ENCODE measurements around the gene PLEKHN1. TPM values are rescaled to one million over a fixed set of nuclear protein-coding genes. Genes with fewer than 3 reads are reported as not detected.

Gene PLEKHN1
- total and polyA plus RNA-seq, 4 donors, result 0.26 TPM; not detected in 3

GRCh38 chr1:998995-999724, 32.9 kb downstream of the PLEKHN1 start:
- peak overlapping the region; percentile 69 for H3K27ac ChIP-seq (ENCODE audit: low read depth, low read length)
- peak in 2 of 6 donors; percentile 45 to 70 for DNase-seq (ENCODE audit: low read depth in 4 of 6, low spot score in 6 of 6)
- peaks cover 34% of the 10 kb centered on the region for H3K36me3 ChIP-seq (ENCODE audit: control insufficient read depth, insufficient read depth, low read length)
- H3K4me3 ChIP-seq (ENCODE audit: low read depth, low read length), result peak overlapping the region; percentile 52
- H3K9me3 ChIP-seq (ENCODE audit: control insufficient read depth, insufficient read depth, low read length), result no peaks in the 10 kb centered on the region
- H3K4me1 ChIP-seq (ENCODE audit: control insufficient read depth, insufficient read depth, low read length), result peaks cover 52% of the 10 kb centered on the region
- under 1% methylated on average over 86 of the region's 86 CpGs for WGBS (ENCODE audit: insufficient coverage)
- peaks cover 3% of the 10 kb centered on the region for H3K27me3 ChIP-seq (ENCODE audit: control insufficient read depth, insufficient read depth, low read length)

- Histone ChIP-seq H3K27me3 (ENCODE audit: control insufficient read depth, insufficient read depth, low read length) (peaks cover 3% of the 10 kb centered on the region), H3K27ac (ENCODE audit: low read depth, low read length) (peak within 1 kb of the TSS; percentile 99), H3K4me3 (ENCODE audit: low read depth, low read length) (peak within 1 kb of the TSS; percentile 73), H3K9me3 (ENCODE audit: control insufficient read depth, insufficient read depth, low read length) (no peaks in the 10 kb centered on the region), H3K36me3 (ENCODE audit: control insufficient read depth, insufficient read depth, low read length) (peaks cover 41% of the 10 kb centered on the region), H3K4me1 (ENCODE audit: control insufficient read depth, insufficient read depth, low read length) (peaks cover 59% of the 10 kb centered on the region)
- WGBS (ENCODE audit: insufficient coverage), result under 1% methylated on average over 94 of the region's 95 CpGs
- peak in 5 of 6 donors; percentile 75 to 97 (median 84) for DNase-seq (ENCODE audit: low read depth in 4 of 6, low spot score in 6 of 6)
Measured at GRCh38 chr1:999725-1000356, 33.6 kb downstream of the PLEKHN1 start, which contains the start of gene HES4. Gene HES4 (minus strand): TSS chr1:1000097. CDS start chr1:999973, 124 bp downstream.

GRCh38 chr1:1000357-1001056, 34.2 kb downstream of the PLEKHN1 start:
- WGBS (ENCODE audit: insufficient coverage), result under 1% methylated on average over 74 of the region's 75 CpGs
- peak in 2 of 6 donors; percentile 90 to 91 for DNase-seq (ENCODE audit: low read depth in 4 of 6, low spot score in 6 of 6)
- H3K27me3 ChIP-seq (ENCODE audit: control insufficient read depth, insufficient read depth, low read length), result peaks cover 3% of the 10 kb centered on the region

GRCh38 chr1:1001057-1001783, 34.9 kb downstream of the PLEKHN1 start:
- H3K4me1 ChIP-seq (ENCODE audit: control insufficient read depth, insufficient read depth, low read length), result peaks cover 68% of the 10 kb centered on the region
- H3K27ac ChIP-seq (ENCODE audit: low read depth, low read length), result peak overlapping the region; percentile 99

More at GRCh38 chr1:1000357-1001056, 34.2 kb downstream of the PLEKHN1 start:
- peaks cover 45% of the 10 kb centered on the region for H3K36me3 ChIP-seq (ENCODE audit: control insufficient read depth, insufficient read depth, low read length)
- no peaks in the 10 kb centered on the region for H3K9me3 ChIP-seq (ENCODE audit: control insufficient read depth, insufficient read depth, low read length)
- H3K4me1 ChIP-seq (ENCODE audit: control insufficient read depth, insufficient read depth, low read length), result peaks cover 66% of the 10 kb centered on the region
- peak overlapping the region; percentile 99 for H3K27ac ChIP-seq (ENCODE audit: low read depth, low read length)
- peak overlapping the region; percentile 73 for H3K4me3 ChIP-seq (ENCODE audit: low read depth, low read length)

GRCh38 chr1:1003618-1004419, 37.5 kb downstream of the PLEKHN1 start:
- H3K4me3 ChIP-seq (ENCODE audit: low read depth, low read length), result no peak overlapping the region
- no peaks in the 10 kb centered on the region for H3K27me3 ChIP-seq (ENCODE audit: control insufficient read depth, insufficient read depth, low read length)
- no peak overlapping the region for H3K27ac ChIP-seq (ENCODE audit: low read depth, low read length)
- WGBS (ENCODE audit: insufficient coverage), result 82% methylated on average over 16 of the region's 22 CpGs
- H3K9me3 ChIP-seq (ENCODE audit: control insufficient read depth, insufficient read depth, low read length), result no peaks in the 10 kb centered on the region
- DNase-seq (ENCODE audit: low read depth in 4 of 6, low spot score in 6 of 6), result no peak
- peaks cover 33% of the 10 kb centered on the region for H3K36me3 ChIP-seq (ENCODE audit: control insufficient read depth, insufficient read depth, low read length)
- peaks cover 48% of the 10 kb centered on the region for H3K4me1 ChIP-seq (ENCODE audit: control insufficient read depth, insufficient read depth, low read length)

More at GRCh38 chr1:1001057-1001783, 34.9 kb downstream of the PLEKHN1 start:
- DNase-seq (ENCODE audit: low read depth in 4 of 6, low spot score in 6 of 6), result peak in 1 of 6 donors; percentile 61
- peaks cover 50% of the 10 kb centered on the region for H3K36me3 ChIP-seq (ENCODE audit: control insufficient read depth, insufficient read depth, low read length)
- peaks cover 3% of the 10 kb centered on the region for H3K27me3 ChIP-seq (ENCODE audit: control insufficient read depth, insufficient read depth, low read length)
- WGBS (ENCODE audit: insufficient coverage), result under 1% methylated on average over 54 of the region's 58 CpGs
- H3K4me3 ChIP-seq (ENCODE audit: low read depth, low read length), result peak overlapping the region; percentile 73
- H3K9me3 ChIP-seq (ENCODE audit: control insufficient read depth, insufficient read depth, low read length), result no peaks in the 10 kb centered on the region

- Histone ChIP-seq H3K4me1 (ENCODE audit: control insufficient read depth, insufficient read depth, low read length) (peaks cover 47% of the 10 kb centered on the region), H3K27me3 (ENCODE audit: control insufficient read depth, insufficient read depth, low read length) (no peaks in the 10 kb centered on the region), H3K9me3 (ENCODE audit: control insufficient read depth, insufficient read depth, low read length) (no peaks in the 10 kb centered on the region), H3K36me3 (ENCODE audit: control insufficient read depth, insufficient read depth, low read length) (peaks cover 33% of the 10 kb centered on the region), H3K4me3 (ENCODE audit: low read depth, low read length) (no peak overlapping the region), H3K27ac (ENCODE audit: low read depth, low read length) (no peak overlapping the region)
- no peak for DNase-seq (ENCODE audit: low read depth in 4 of 6, low spot score in 6 of 6)
- WGBS (ENCODE audit: insufficient coverage), result 60% methylated on average over 7 of the region's 7 CpGs
Measured at GRCh38 chr1:1004420-1004779, 38.1 kb downstream of the PLEKHN1 start.

GRCh38 chr1:1004780-1005697, 38.8 kb downstream of the PLEKHN1 start:
- peak in 1 of 6 donors; percentile 43 for DNase-seq (ENCODE audit: low read depth in 4 of 6, low spot score in 6 of 6)
- no peaks in the 10 kb centered on the region for H3K27me3 ChIP-seq (ENCODE audit: control insufficient read depth, insufficient read depth, low read length)
- peaks cover 33% of the 10 kb centered on the region for H3K36me3 ChIP-seq (ENCODE audit: control insufficient read depth, insufficient read depth, low read length)
- H3K27ac ChIP-seq (ENCODE audit: low read depth, low read length), result peak overlapping the region; percentile 50
- 21% methylated on average over 18 of the region's 21 CpGs for WGBS (ENCODE audit: insufficient coverage)
- H3K4me1 ChIP-seq (ENCODE audit: control insufficient read depth, insufficient read depth, low read length), result peaks cover 45% of the 10 kb centered on the region
- H3K9me3 ChIP-seq (ENCODE audit: control insufficient read depth, insufficient read depth, low read length), result no peaks in the 10 kb centered on the region
- no peak overlapping the region for H3K4me3 ChIP-seq (ENCODE audit: low read depth, low read length)

- Histone ChIP-seq H3K36me3 (ENCODE audit: control insufficient read depth, insufficient read depth, low read length) (peaks cover 33% of the 10 kb centered on the region), H3K4me3 (ENCODE audit: low read depth, low read length) (no peak overlapping the region), H3K4me1 (ENCODE audit: control insufficient read depth, insufficient read depth, low read length) (peaks cover 40% of the 10 kb centered on the region), H3K27me3 (ENCODE audit: control insufficient read depth, insufficient read depth, low read length) (no peaks in the 10 kb centered on the region), H3K9me3 (ENCODE audit: control insufficient read depth, insufficient read depth, low read length) (no peaks in the 10 kb centered on the region), H3K27ac (ENCODE audit: low read depth, low read length) (no peak overlapping the region)
- WGBS (ENCODE audit: insufficient coverage), result 65% methylated on average over 23 of the region's 23 CpGs
- no peak for DNase-seq (ENCODE audit: low read depth in 4 of 6, low spot score in 6 of 6)
Measured at GRCh38 chr1:1005774-1006304, 39.6 kb downstream of the PLEKHN1 start.
